Loucy (cell line): ENCODE measurements around the gene PRKCE.

Experiments used
- H2AFZ ChIP-seq: fragments of 200-600 bp; sonication (generic); 2 replicates; pipeline ENCODE4 v1.6.0; 2016; ENCODE audit warnings: antibody characterized with exemption, mild to moderate bottlenecking, low read length, moderate library complexity
- H3F3A ChIP-seq: fragments of 200-600 bp; 2 replicates; pipeline ENCODE4 v1.6.0; 2016; ENCODE audit warnings: antibody characterized with exemption, low read depth, mild to moderate bottlenecking
- H3K27me3 ChIP-seq: fragments of 200-600 bp; sonication (generic); 2 replicates; pipeline ENCODE4 v1.6.1; 2014; ENCODE audit warnings: low read length, mild to moderate bottlenecking; ENCODE audit not compliant: insufficient read depth, poor library complexity, severe bottlenecking
- H3K36me3 ChIP-seq: fragments of 200-600 bp; sonication (generic); 2 replicates; pipeline ENCODE4 v1.6.1; 2016; ENCODE audit warnings: low read length; ENCODE audit not compliant: insufficient read depth
- H3K4me1 ChIP-seq: fragments of 200-600 bp; sonication (generic); 2 replicates; pipeline ENCODE4 v1.5.1; 2014; ENCODE audit warnings: low read length, mild to moderate bottlenecking; ENCODE audit not compliant: insufficient read depth, poor library complexity, severe bottlenecking
- H3K4me2 ChIP-seq: fragments of 200-600 bp; sonication (generic); 2 replicates; pipeline ENCODE4 v1.6.0; 2014; ENCODE audit warnings: antibody characterized with exemption, low read length, low read depth, mild to moderate bottlenecking; ENCODE audit not compliant: poor library complexity, severe bottlenecking
- H3K4me3 ChIP-seq: fragments of 200-600 bp; sonication (generic); 2 replicates; pipeline ENCODE4 v1.5.1; 2014; ENCODE audit warnings: low read length, mild to moderate bottlenecking, mixed read lengths; ENCODE audit not compliant: poor library complexity, severe bottlenecking
- H3K79me2 ChIP-seq: fragments of 200-600 bp; sonication (generic); 2 replicates; pipeline ENCODE4 v1.6.1; 2014; ENCODE audit warnings: low read length; ENCODE audit not compliant: insufficient read depth
- H3K9ac ChIP-seq: fragments of 200-600 bp; sonication (generic); 2 replicates; pipeline ENCODE4 v1.6.0; 2014; ENCODE audit warnings: mild to moderate bottlenecking, low read depth, low read length, moderate library complexity; ENCODE audit not compliant: poor library complexity, severe bottlenecking
- H3K9me2 ChIP-seq: fragments of 200-600 bp; sonication (generic); replicated peaks from 2 replicates; pipeline ENCODE4 v1.6.1; 2016; ENCODE audit warnings: low read depth, low read length, mixed read lengths
- H3K9me3 ChIP-seq: fragments of 200-600 bp; sonication (generic); 2 replicates; pipeline ENCODE4 v1.6.1; 2014; ENCODE audit warnings: mild to moderate bottlenecking, antibody characterized with exemption, low read length, low read depth; ENCODE audit not compliant: insufficient read depth
- H4K20me1 ChIP-seq: fragments of 200-600 bp; sonication (generic); 2 replicates; pipeline ENCODE4 v1.6.0; 2014; ENCODE audit warnings: antibody characterized with exemption, low read length, mild to moderate bottlenecking; ENCODE audit not compliant: insufficient read depth, poor library complexity, severe bottlenecking
- CTCF ChIP-seq: fragments of 200-600 bp; sonication (generic); conservative IDR thresholded peaks from 2 replicates; pipeline ENCODE4 v1.5.1; 2014; ENCODE audit warnings: mild to moderate bottlenecking, antibody characterized with exemption, low read length
- EZH2phosphoT487 ChIP-seq: fragments of 200-600 bp; IDR thresholded peaks from 2 replicates; pipeline ENCODE4 v1.6.1; 2018; ENCODE audit warnings: antibody characterized with exemption, mild to moderate bottlenecking, moderate library complexity, borderline replicate concordance

PRKCE gene

GRCh38 chr2:45649462-45649857, 2.0 kb upstream of the PRKCE start:
- peak overlapping the region; percentile 61; the same call in 1 of the 2 replicates for H2AFZ ChIP-seq

GRCh38 chr2:45649858-45650811, 1.3 kb upstream of the PRKCE start:
- Histone ChIP-seq H3K9ac (peak overlapping the region; percentile 81), H3K9me2 (no peaks in the 10 kb centered on the region)

More at GRCh38 chr2:45649462-45649857, 2.0 kb upstream of the PRKCE start:
- peaks cover 36% of the 10 kb centered on the region for H3K4me1 ChIP-seq
- H3K27me3 ChIP-seq: no peaks in the 10 kb centered on the region
- peak overlapping the region; percentile 95 for H3K4me3 ChIP-seq
- peaks cover 11% of the 10 kb centered on the region for H4K20me1 ChIP-seq
- H3F3A ChIP-seq: no peaks in the 10 kb centered on the region
- no peaks in the 10 kb centered on the region for H3K36me3 ChIP-seq
- peak overlapping the region; percentile 90 for H3K4me2 ChIP-seq
- no peaks in the 10 kb centered on the region for H3K9me3 ChIP-seq
- H3K9me2 ChIP-seq: no peaks in the 10 kb centered on the region
- TF ChIP-seq EZH2phosphoT487 (no peak), CTCF (no peak)
- peaks cover 38% of the 10 kb centered on the region for H3K79me2 ChIP-seq
- H3K9ac ChIP-seq: peak overlapping the region; percentile 81

GRCh38 chr2:45650851-45651414, 542 bp upstream of the PRKCE start:
- Histone ChIP-seq H3K4me2 (peak overlapping the region; percentile 90), H3F3A (no peaks in the 10 kb centered on the region), H3K9me3 (no peaks in the 10 kb centered on the region), H3K9me2 (no peaks in the 10 kb centered on the region), H2AFZ (peak overlapping the region; percentile 80), H3K9ac (peak overlapping the region; percentile 87), H3K36me3 (no peaks in the 10 kb centered on the region), H3K27me3 (no peaks in the 10 kb centered on the region), H4K20me1 (peaks cover 13% of the 10 kb centered on the region), H3K4me1 (peaks cover 50% of the 10 kb centered on the region), H3K4me3 (peak overlapping the region; percentile 95), H3K79me2 (peaks cover 52% of the 10 kb centered on the region)
- no peak for TF ChIP-seq EZH2phosphoT487
- TF ChIP-seq CTCF: peak; percentile 45

More at GRCh38 chr2:45649858-45650811, 1.3 kb upstream of the PRKCE start:
- Histone ChIP-seq H3K9me3 (no peaks in the 10 kb centered on the region), H3K4me3 (peak overlapping the region; percentile 95), H3F3A (no peaks in the 10 kb centered on the region), H3K27me3 (no peaks in the 10 kb centered on the region), H3K4me2 (peak overlapping the region; percentile 90), H3K79me2 (peaks cover 44% of the 10 kb centered on the region), H2AFZ (peak overlapping the region; percentile 61), H3K36me3 (no peaks in the 10 kb centered on the region), H3K4me1 (peaks cover 42% of the 10 kb centered on the region), H4K20me1 (peaks cover 13% of the 10 kb centered on the region)
- TF ChIP-seq EZH2phosphoT487: no peak
- no peak for TF ChIP-seq CTCF
